ENCODE measurements around the gene RPP40. TPM values are rescaled to one million over a fixed set of nuclear protein-coding genes. Genes with fewer than 3 reads are reported as not detected.

The RPP40 gene
- total and polyA plus RNA-seq, 4 donors: 4.4 to 8.5 (median 7.0) TPM

GRCh38 chr6:4961322-4962168 lies 42.3 kb downstream of the RPP40 start:
- Histone ChIP-seq H3K9me3 (ENCODE audit: control insufficient read depth in 4 of 4, insufficient read depth in 3 of 4, low read length in 3 of 4) (peaks cover 0 to 2% (median 0%) of the 10 kb centered on the region in 4 donors), H3K4me3 (no peak overlapping the region), H3K27me3 (ENCODE audit: control insufficient read depth in 3 of 3, insufficient read depth in 3 of 3, low read length in 2 of 3) (no peaks in the 10 kb centered on the region), H3K4me1 (ENCODE audit: control insufficient read depth in 5 of 5, insufficient read depth in 5 of 5, low read length in 5 of 5) (peaks cover 0 to 2% (median 0%) of the 10 kb centered on the region in 5 donors), H3K9ac (ENCODE audit: insufficient read depth in 1 of 2, low read length in 2 of 2) (no peak overlapping the region), H3K36me3 (ENCODE audit: control insufficient read depth in 4 of 4, insufficient read depth in 4 of 4, low read length in 4 of 4) (no peaks in the 10 kb centered on the region), H3K27ac (ENCODE audit: low read depth in 1 of 2, low read length in 1 of 2) (no peak overlapping the region)
- no peak for DNase-seq
- WGBS, 2 donors: 89 to 93% methylated on average over 10 of the region's 10 CpGs
- ATAC-seq (ENCODE audit: insufficient read depth, low FRiP score): no peak
- TF ChIP-seq, protein P1, sequence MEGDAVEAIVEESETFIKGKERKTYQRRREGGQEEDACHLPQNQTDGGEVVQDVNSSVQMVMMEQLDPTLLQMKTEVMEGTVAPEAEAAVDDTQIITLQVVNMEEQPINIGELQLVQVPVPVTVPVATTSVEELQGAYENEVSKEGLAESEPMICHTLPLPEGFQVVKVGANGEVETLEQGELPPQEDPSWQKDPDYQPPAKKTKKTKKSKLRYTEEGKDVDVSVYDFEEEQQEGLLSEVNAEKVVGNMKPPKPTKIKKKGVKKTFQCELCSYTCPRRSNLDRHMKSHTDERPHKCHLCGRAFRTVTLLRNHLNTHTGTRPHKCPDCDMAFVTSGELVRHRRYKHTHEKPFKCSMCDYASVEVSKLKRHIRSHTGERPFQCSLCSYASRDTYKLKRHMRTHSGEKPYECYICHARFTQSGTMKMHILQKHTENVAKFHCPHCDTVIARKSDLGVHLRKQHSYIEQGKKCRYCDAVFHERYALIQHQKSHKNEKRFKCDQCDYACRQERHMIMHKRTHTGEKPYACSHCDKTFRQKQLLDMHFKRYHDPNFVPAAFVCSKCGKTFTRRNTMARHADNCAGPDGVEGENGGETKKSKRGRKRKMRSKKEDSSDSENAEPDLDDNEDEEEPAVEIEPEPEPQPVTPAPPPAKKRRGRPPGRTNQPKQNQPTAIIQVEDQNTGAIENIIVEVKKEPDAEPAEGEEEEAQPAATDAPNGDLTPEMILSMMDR (IDR thresholded peaks at IDR 0.05; ENCODE audit: control extremely low read depth, extremely low read depth): no peak

GRCh38 chr6:4958624-4959023 lies 45.2 kb downstream of the RPP40 start:
- WGBS, 2 donors: 87 to 92% methylated on average over 3 of the region's 3 CpGs
- Histone ChIP-seq H3K9ac (ENCODE audit: insufficient read depth in 1 of 2, low read length in 2 of 2) (no peak overlapping the region), H3K27me3 (ENCODE audit: control insufficient read depth in 3 of 3, insufficient read depth in 3 of 3, low read length in 2 of 3) (no peaks in the 10 kb centered on the region), H3K27ac (ENCODE audit: low read depth in 1 of 2, low read length in 1 of 2) (no peak overlapping the region), H3K4me1 (ENCODE audit: control insufficient read depth in 5 of 5, insufficient read depth in 5 of 5, low read length in 5 of 5) (peaks cover 0 to 2% (median 0%) of the 10 kb centered on the region in 5 donors), H3K9me3 (ENCODE audit: control insufficient read depth in 4 of 4, insufficient read depth in 3 of 4, low read length in 3 of 4) (peaks cover 0 to 2% (median 0%) of the 10 kb centered on the region in 4 donors), H3K36me3 (ENCODE audit: control insufficient read depth in 4 of 4, insufficient read depth in 4 of 4, low read length in 4 of 4) (peaks cover 0 to 4% (median 3%) of the 10 kb centered on the region in 4 donors), H3K4me3 (no peak overlapping the region)
- TF ChIP-seq, protein P1 (IDR thresholded peaks at IDR 0.05; ENCODE audit: control extremely low read depth, extremely low read depth): no peak
- ATAC-seq (ENCODE audit: insufficient read depth, low FRiP score): no peak
- no peak for DNase-seq

DNA sequence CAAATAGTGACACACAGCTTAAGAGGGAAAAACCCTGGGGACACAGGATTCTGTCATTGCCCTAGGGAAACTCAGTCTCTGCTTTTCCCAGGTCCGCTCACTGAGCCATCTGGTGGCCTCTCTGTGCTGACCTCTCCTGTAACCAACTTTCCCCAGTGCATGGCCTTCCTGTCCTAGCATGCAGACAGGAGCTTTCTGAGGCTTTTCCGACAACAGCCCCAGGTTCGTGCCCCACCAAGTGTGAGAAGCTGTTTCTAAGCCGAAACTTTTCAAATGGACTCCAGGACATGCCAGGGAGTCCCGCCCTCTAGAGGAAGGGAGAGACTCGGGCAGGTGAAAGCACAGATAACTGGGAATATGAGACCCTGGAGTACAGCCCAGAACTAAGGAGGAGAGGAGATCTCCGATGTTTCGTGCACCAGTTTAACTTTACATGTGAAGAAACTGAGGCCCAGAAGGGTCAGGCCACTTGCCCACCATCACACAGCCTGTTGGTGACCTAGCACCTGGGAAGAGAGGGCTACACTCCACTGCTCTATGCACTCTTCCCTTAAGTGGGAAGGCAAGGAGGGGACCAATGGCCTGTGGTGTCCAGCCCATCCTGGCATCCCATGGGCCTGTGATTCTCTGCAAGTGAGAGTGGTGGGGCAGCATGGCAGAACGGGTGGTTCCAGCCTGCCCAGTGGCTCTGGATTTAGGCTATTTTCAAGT lies 46.2 kb downstream of the RPP40 start:
- no peak overlapping the region for H3K27ac ChIP-seq (ENCODE audit: low read depth in 1 of 2, low read length in 1 of 2)
- no peaks in the 10 kb centered on the region for H3K27me3 ChIP-seq (ENCODE audit: control insufficient read depth in 3 of 3, insufficient read depth in 3 of 3, low read length in 2 of 3)
- DNase-seq (no peak), ATAC-seq (ENCODE audit: insufficient read depth, low FRiP score) (no peak)
- peaks cover 0 to 2% (median 0%) of the 10 kb centered on the region in 4 donors for H3K9me3 ChIP-seq (ENCODE audit: control insufficient read depth in 4 of 4, insufficient read depth in 3 of 4, low read length in 3 of 4)
- no peak overlapping the region for H3K4me3 ChIP-seq
- 72 to 77% methylated on average over 9 of the region's 9 CpGs for WGBS, 2 donors
- peaks cover under 1 to 6% (median 4%) of the 10 kb centered on the region in 4 donors for H3K36me3 ChIP-seq (ENCODE audit: control insufficient read depth in 4 of 4, insufficient read depth in 4 of 4, low read length in 4 of 4)
- no peak overlapping the region for H3K9ac ChIP-seq (ENCODE audit: insufficient read depth in 1 of 2, low read length in 2 of 2)
- TF ChIP-seq, protein P1 (IDR thresholded peaks at IDR 0.05; ENCODE audit: control extremely low read depth, extremely low read depth): no peak
- H3K4me1 ChIP-seq (ENCODE audit: control insufficient read depth in 5 of 5, insufficient read depth in 5 of 5, low read length in 5 of 5): peaks cover 0 to 2% (median 0%) of the 10 kb centered on the region in 5 donors

Measured in lung (tissue), 12 donors.